ENCODE results near the gene COL9A1.

Gene COL9A1

DNA sequence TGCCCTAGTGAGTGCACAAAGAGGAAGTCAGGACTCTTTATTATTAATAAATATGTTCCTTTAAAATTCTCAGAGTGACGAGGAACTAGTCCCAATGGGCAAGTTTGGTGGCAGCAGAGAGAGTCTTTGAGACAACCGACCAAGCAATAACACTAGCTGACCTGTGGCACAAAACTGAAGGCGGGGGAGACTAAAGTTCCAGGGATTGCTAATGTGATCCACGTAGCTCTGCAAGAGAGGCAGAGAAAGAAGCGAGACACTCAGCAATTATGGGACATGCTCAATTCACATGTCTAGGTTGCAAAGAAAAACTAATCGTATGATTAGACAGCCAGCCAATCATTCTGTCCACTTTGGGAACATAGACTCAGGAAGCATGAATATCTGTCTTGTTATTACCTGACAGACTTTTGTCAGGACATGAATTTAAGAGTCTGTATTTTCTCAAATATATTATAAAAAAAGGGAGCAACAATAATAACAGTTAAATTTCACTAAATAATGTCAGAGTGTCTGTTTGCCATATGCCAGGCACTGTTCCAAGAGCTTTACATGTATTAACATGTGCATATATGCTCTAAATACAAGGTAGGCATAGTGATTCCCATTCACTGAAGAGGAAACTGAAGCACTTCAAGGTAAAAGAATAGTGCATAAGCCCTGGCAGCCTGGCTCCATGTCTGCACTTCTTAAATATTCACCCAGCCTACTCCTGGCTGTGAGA lies 81.0 kb downstream of the COL9A1 start:
- no peak for DNase-seq

DNA sequence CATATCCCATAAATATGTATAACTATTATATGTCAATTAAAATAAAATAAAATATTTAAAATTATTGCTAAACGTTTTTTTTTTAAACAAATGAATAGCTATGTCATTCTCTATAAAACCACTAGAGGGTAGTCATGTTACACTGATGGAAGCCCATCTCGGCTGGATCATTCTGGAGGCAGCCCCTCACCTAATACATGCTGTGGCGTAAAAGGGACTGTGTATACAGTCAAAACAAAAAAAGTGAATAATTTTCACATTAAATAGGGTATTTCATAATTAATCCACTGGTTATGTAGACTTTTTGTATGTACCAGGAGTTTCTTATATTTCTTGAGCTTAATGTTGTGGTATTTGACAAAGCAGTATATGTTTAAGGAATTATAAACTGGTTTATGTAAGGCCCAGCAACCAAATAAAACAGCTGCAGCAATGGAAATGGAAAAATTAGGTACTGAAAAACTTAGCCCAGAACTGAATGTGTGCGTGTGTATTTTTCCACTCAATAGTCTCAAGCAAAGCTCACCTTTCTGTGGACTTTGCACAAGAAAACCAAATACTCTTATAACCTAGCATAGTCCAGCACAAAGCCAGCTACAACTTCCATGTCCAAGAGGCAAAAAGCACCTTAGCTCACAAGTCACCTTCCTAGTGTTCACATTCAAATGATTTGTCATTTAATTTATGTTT lies 81.7 kb downstream of the COL9A1 start:
- no peak for DNase-seq

DNA sequence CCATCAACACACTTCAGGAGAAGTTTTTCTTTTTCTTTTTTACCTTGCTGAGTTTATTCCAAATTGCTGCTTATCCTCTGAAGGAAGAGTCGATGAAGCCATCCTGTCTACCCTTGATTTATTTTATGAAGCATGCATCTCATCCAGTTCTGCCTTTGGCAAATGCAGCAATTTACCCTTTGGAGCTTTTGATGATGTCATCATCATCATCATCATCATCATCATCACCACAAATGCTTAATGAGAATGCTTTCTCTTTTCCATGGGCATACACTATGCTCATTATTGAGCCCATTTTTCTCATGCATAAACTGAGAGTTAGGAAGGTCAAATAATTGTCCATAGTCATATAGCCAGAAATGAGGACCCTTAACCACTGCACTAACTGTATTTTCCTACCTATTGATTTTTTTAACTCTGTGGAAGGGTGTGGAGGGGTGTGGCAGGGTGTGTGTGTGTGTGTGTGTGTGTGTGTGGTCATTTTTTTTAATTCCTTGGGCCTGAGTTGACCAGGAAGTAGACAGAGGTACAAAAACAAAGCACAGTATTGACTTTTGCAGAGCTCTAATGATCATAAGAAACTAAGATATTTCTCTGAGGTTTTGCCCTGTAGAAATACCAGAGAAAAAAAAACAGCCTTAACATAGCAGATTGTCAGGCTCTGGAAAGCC lies 82.8 kb downstream of the COL9A1 start:
- DNase-seq: no peak

DNA sequence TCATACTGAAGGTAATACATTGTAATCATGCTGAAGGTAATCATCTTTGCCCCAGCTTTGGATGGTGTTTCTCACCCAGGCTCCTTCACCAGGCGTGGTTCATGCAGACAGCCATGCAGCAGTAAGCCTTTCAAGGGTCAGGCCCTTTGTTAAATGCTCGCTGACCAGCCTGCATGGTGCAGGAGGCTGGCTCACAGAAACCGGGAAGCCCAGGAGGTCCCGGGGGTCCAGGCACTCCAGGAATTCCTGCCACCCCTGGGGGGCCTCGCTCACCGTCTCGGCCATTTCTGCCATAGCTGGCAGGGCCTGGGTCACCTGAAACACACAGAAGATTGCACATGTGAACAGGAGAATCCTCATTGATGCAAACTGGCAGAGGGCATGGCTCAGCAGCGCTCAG lies 86.1 kb downstream of the COL9A1 start:
- no peak for DNase-seq

DNA sequence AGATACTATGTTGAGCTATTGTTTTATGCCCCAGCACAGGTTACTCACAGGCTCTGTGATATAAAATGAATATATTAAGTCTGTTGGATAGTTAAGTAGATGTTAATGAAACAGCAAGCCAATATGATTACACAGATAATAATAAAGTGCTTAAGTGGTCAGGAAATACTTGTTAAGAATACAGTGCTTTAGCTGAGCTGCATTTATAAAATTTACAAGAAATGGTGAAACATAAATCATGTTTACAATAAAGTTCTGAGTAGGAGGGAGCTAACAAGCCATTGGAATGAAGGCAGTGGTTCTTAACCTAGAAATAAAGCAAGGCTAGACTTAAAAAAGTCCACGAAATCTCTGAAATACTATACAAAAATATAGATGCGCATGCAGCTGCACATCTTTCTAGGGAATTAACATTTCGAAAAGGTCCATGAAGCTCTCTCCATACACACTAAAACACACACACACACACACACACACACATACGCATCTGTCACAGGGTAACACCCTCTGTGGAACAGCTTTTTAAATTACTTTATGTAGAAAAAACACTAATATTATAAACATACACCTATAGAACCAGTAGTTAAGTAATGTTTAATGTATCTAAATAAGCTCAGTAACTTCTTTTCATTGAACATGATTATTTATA lies 87.3 kb downstream of the COL9A1 start:
- no peak for DNase-seq

DNA sequence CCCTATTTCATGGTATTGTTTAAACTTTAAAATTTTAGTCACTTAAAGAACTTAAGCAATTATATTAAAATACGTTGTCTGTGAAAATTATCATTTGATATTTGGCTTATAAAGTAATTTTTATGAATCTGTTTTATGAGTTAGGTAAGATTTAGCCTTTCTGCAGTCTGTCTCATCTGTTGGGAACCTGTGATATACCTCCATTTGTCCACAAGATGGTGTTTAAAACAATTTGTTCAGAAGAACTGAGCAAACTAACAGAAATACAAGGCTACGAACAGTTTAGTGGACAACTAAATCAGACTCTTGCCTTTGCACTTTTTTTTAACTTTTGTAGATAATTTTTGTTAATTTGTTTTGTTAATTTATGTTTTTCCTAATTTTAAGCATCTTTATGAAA lies 92.4 kb downstream of the COL9A1 start:
- DNase-seq: no peak

DNA sequence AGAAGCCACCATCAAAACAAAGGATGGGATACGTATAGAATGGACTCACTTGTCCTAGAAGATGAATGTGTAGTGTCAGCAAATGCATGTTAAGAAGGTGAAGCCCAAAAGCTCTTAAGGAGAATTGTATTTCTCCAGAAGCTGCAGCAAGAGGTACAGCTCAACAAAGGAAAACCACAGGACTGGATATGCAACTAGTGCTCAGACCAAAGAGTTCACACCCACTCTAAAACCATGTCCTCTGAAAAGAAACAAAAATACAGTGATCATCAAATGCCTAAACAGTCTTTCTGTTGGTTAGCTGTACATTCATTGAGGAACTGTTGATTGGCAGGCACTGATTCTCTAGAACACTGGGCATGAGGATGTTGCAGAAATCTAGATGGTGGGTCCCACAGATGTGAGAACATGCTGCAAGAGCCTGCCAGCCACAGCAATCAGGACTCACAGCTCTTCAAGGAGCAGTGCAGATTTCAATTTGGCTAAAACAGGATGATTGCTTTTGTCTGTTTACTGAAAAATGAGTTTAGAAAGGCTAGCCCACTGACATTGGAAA lies 94.6 kb downstream of the COL9A1 start:
- no peak for DNase-seq

DNA sequence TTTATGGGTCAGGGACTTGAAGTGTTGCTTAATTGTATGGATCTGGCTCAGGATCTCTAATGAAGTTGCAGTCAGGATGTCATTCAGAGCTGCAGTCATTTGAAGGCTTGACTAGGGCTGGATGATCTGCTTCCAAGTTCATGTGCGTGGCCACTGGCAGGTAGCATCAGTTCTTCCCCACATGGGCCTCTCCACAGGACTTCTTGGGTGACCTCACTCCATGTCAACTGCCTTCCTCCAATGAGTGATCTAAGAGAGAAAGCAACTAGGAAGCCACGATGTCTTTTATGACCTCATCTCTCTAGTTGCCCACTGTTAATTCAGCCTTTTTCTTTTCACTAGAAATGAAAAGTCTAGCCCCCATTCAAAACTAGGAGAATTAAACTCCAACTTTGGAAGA lies 104.1 kb downstream of the COL9A1 start:
- no peak for DNase-seq

DNA sequence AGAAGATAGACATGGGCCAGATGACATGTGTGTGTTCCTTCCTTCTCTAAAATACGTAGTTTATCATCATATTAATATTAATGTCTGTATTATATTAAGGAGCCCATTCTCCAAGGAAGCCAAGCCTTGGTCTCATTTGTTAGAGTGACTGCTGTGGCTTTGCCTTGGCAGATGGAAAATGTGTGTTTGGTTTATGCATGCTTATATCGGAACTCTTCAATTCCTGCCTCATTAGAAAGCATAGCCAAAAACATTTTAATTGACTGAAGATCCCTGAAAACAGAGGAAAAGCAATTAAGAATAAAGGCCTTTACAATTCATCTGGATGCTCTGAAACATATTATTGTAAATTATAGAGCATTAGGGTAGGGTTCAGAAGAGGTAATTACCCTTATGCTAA lies 106.4 kb downstream of the COL9A1 start:
- DNase-seq: no peak

DNA sequence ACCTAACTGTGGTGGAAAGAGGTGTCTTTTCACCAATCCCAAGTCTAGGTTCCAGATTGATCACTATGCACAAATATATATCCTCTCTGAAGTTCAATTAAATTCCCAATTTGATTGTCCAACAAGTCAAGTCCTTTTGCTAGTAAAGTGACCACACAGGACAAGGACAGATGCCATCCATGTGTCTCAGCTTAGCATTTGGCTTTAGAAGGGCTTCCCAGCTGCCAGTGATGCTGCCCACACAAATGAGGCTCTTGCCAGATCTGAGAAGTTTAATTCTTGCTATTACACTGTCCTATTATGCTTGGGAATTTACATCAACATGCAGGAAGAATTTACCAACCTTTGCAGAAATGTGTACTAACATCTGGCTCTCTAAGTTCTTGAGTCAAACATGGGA lies 108.5 kb downstream of the COL9A1 start:
- DNase-seq: no peak

DNA sequence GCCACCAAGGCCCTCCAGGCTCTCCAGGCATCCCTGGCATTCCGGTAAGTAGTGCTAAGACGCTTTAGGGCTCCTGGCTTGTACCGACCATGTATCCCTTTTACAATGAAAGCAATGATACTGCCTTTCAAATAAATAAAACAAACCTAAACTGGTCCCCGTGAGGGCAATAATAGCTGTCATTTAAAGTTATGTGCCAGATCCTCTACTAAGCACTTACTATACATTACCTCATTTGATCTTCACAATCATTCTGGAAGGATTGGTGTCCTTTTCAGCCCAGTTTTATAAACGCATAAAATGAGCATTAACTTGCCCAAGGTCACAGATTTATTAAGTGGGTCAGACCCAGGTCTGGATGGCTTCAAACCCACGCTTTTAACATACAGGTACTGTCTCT lies 114.7 kb downstream of the COL9A1 start:
- no peak for DNase-seq

DNA sequence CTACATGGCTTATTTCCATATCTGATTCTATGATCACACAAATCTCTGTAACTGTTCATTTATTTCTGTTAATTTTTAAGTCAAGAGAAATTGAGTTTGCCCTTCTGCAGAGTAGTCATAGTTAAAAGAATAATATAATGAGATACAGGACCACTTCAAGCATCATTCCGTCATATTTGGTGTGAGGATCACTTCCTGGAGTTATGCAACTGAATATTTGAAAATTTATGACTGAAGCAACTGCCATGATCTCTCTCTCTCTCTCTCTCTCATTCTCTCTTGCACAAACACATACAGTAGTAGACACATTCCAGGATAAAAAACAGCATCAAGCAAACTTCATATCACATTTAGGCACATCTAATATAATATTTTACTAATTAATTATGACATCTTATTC lies 116.4 kb downstream of the COL9A1 start:
- no peak for DNase-seq

DNA sequence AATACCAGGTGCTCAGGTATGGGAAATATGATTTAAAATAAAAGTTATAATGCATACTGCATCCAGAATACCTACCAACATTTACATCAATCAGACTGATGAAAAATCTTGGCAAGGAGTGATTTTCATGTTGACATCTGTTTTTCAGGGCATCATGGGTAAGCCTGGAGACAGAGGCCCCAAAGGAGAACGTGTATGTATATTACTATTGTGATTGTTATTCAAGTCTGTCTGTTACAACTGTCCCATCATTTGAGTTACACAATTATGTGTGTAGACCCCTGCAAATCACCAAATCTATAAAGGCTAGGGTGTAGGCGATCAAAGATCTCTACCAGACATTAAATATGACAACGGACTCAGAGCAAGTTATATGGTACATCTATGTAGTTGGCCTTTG lies 118.2 kb downstream of the COL9A1 start:
- no peak for DNase-seq

DNA sequence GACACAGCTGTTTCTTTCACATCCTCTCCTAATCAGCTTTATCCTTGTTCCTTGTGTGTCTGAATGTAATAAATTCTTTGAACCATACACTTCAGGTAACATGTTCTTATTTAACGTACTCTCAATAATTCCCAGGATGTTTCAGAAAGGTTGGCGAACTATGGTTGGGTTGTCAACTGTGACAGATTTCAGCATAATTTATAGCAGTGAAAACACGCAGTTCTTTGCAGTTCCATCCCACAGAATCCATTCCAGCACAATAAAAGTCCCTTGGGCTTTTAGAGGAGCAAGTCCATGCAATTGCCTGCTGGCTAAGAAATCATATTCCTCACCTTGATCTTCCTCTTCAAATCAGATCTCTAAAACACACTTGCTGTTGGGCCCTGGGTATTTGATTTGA lies 119.3 kb downstream of the COL9A1 start:
- DNase-seq: no peak

DNA sequence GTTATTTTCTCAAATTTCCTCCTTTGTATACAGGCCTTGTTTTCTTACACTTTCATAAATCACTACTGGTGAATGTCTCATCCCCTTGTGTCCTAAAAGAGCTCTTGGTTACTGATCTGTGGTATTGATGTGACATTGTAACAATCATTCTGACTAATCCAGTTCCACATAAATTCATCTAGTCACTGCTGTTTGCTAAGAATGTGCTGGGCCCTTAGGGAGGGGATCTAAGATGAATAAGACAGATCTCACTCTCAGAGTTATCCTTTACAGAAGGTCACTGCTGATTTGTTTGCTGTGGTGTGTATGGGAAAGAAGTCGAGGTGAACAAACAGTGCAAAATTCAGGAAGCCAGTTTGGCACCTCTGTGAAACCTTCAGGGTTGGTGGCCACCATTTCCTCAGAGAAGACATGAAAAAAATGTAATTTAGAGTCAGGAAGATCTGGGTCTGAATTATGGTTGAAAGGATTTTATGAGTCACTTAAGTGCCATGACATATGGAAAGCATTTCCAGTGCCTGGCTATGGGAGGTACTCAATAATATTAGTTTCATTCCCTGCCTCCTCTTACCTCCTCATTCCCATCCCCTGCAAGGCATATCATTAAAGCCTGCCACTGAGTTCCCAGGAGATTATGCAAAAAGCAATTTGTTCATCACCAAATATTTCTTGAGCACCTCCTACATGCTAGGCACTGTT lies 121.8 kb downstream of the COL9A1 start:
- DNase-seq: no peak

DNA sequence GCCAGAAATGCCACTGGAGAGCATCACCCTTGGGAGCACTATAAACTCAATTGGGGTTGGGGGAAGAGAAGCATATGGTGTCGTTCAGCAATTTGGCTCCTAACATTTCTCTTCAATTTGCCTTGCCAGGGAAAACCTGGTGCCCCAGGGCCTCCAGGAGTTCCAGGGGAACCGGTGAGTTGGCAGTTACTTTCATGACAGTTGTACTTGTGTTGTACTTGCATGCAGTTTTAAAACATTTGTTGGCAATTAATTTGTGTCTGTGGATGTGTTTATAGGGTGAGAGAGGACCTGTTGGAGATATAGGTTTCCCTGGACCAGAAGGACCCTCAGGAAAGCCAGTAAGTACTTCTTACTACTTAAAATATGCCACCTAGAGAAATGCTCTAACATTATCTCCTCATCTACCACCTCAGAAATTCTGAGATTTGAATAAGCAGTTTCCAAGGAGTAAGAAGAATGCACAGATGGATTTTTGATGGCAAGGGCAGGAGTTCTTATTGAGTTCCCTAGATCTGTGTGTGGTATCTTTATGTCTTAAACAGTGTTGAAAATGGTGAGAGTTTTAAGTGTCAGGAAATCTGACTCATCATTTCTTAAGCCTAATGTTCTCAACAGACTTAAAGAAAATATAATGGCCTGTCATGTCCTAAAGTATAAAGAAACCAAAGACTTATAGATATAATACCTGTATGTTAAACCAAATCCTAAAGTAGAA lies 122.5 kb downstream of the COL9A1 start:
- no peak for DNase-seq

DNA sequence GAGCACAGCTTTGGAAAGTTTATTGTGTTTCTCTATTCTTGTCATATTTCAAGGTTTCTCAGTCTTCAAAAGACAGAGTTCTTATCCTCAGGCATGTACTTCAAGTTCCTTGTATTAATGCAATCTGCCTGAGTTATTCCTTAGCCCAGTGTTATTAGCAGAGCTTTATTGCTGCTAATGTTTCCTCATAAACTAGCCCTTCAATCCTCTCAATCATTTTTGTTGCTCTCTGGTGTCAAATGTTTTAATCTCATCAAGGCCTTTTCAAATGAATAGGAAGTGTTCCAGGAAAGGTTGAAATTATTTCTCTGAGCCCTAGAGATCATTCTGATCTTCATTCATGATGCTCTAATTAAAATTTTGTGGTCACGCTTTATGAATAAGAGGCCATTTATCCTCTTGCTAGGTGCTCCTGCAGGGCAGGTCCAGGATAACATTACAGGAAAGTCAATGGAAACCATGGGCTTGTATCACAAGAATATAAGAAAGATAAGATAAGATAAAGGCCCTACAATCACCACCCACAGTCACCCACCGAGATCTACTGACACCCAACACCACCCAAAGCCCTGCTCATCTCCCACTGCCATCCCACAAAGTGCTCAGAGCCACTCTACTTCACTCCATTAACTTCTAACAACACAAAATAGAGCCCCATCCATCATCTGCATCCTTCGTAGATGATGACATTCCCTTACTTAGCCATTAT lies 125.9 kb downstream of the COL9A1 start:
- DNase-seq: no peak

DNA sequence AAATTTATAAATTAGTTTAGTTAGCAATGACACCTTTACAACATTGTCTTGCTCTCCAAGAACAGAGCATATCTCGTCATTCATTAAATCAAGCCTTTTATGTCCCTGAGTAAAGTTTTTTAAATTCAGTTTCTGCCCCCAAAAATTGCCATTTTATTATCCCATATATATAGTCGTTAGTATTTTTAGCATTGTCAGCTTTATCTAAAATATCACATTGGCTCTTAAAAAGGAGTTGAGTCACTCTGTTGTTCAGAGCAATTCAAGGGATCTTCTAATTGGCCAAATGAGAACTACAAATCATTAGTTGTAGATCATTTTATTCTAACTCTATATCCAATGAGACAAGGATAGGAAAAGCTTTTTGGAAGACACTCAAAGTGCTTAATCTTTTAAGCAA lies 127.1 kb downstream of the COL9A1 start:
- DNase-seq: no peak

DNA sequence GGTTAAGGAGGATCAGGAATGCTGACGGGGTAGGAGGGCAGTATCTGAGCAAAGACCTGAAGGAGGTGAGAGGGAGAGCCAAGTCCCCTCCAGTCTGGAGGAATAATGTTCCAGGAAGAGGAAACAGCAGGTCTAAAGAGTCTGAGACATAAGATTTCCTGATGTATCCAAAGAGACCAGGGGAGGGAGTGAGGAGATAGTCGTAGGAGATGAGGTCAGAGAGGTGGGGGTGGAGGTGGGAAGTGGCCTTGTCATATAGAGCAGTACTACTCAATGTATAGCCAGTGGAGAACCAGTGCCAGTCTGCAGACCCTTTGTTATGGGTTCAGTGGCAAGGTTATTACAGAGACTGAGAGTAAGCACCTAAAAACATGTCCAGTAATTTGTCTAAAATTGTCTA lies 130.6 kb downstream of the COL9A1 start:
- DNase-seq: no peak

DNA sequence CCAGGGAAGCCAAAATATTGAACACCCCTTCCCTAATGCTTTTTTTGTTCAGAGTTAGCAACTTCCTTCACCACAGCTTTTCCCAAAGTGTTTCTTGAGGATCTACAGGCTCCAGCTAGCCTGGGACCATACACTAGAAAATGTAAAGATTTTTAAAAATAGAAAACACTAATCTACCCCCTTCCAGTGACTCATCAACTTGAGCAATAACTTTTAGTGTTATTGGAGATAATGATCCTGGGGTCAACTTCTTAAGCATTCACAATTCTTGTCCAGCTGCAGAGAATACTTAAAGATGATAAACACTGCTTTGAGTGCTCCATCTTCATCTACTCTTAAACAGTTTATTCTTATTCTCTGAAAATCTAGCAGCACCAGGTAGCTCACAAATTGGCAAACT lies 131.6 kb downstream of the COL9A1 start:
- no peak for DNase-seq

DNA sequence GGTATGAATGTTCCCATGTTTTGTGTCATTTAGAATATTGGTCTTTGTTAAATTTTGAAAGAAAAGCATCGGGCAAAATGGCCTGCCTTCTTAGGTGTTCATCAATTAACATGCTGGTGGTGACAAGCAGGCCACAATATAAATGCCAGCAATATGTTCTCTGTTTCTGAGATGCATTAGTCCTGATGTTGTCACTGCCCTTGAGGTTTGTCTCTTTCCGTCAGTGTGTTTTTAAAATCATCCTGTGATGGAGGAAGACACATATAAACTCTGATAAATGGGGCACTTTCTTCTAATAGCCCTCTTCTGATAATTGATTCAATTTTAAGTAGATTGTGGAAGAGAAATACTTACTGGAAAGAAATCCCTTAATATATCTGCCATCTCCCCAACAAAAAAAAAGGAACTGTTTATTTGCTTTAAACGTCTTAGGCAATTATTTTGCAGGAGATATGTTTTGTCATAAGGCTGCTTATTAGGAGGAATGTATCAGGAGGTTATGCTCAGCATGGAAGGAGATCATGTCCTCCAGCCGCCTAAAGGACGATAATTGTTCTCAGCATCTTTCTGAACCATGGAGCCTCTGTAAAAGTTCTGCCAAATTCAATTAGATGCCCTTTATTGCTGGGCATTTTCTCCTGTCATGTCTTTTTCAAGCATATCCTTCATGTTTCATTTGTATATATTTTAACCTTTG lies 134.1 kb downstream of the COL9A1 start:
- no peak for DNase-seq
